DND-41 (cell line): ENCODE measurements around the gene KY.

ENCODE experiments used
- ATAC-seq: fragments of 200-7000 bp; cut with Tn5 transposase; 3 replicates; pipeline ENCODE4 v1.9.1; 2021; ENCODE audit warnings: low read depth; ENCODE audit not compliant: insufficient read depth
- DNase-seq: peaks from one replicate; pipeline ENCODE4 v3.0.0-alpha.2; 2020
- H2AFZ ChIP-seq: 2 replicates; pipeline ENCODE4 v1.6.0; 2012; ENCODE audit warnings: low read depth, low read length
- H3K27ac ChIP-seq: 2 replicates; pipeline ENCODE4 v1.5.1; 2012; ENCODE audit warnings: low read length, inconsistent platforms
- H3K27me3 ChIP-seq: fragments of 200-600 bp; sonication (generic); 2 replicates; pipeline ENCODE4 v1.6.0; 2012; ENCODE audit warnings: low read length, mild to moderate bottlenecking, inconsistent platforms; ENCODE audit not compliant: insufficient read depth, poor library complexity
- H3K36me3 ChIP-seq: 2 replicates; pipeline ENCODE4 v1.5.1; 2012; ENCODE audit warnings: low read length, inconsistent platforms; ENCODE audit not compliant: insufficient read depth
- H3K4me1 ChIP-seq: 2 replicates; pipeline ENCODE4 v1.5.1; 2012; ENCODE audit warnings: mild to moderate bottlenecking, low read length; ENCODE audit not compliant: insufficient read depth
- H3K4me2 ChIP-seq: 2 replicates; pipeline ENCODE4 v1.6.0; 2012; ENCODE audit warnings: mild to moderate bottlenecking, moderate library complexity, low read length, inconsistent platforms; ENCODE audit not compliant: insufficient read depth
- H3K4me3 ChIP-seq, 2 experiments: fragments of 200-600 bp in 1 of 2; shearing (Covaris generic) in 1 of 2; 2 replicates each; pipeline ENCODE4 v1.5.1; 2012 to 2016; ENCODE audit warnings: inconsistent platforms in 2 of 2, low read length in 2 of 2, mild to moderate bottlenecking in 2 of 2, low read depth in 1 of 2, moderate library complexity in 1 of 2
- H3K79me2 ChIP-seq: 2 replicates; pipeline ENCODE4 v1.6.0; 2012; ENCODE audit warnings: low read length, inconsistent platforms; ENCODE audit not compliant: insufficient read depth
- H3K9ac ChIP-seq: 2 replicates; pipeline ENCODE4 v1.6.0; 2012; ENCODE audit warnings: low read depth, mild to moderate bottlenecking, inconsistent platforms, low read length, moderate library complexity
- H3K9me3 ChIP-seq: 2 replicates; pipeline ENCODE4 v1.5.1; 2012; ENCODE audit warnings: low read length, moderate library complexity, mild to moderate bottlenecking, inconsistent platforms; ENCODE audit not compliant: insufficient read depth, severe bottlenecking
- H4K20me1 ChIP-seq: 2 replicates; pipeline ENCODE4 v1.6.0; 2012; ENCODE audit warnings: low read length; ENCODE audit not compliant: insufficient read depth
- EZH2 ChIP-seq: IDR thresholded peaks from 3 replicates; pipeline ENCODE4 v1.6.1; 2012; ENCODE audit warnings: borderline replicate concordance, low read depth, mild to moderate bottlenecking, moderate library complexity, low read length, inconsistent platforms; ENCODE audit not compliant: severe bottlenecking
- TF ChIP-seq, protein P1 (sequence below): IDR thresholded peaks from 2 replicates; pipeline ENCODE4 v1.5.1; 2012; ENCODE audit warnings: borderline replicate concordance, low read length, moderate library complexity, mild to moderate bottlenecking; ENCODE audit not compliant: poor library complexity, severe bottlenecking; ENCODE audit errors: extremely low read depth

KY gene

DNA sequence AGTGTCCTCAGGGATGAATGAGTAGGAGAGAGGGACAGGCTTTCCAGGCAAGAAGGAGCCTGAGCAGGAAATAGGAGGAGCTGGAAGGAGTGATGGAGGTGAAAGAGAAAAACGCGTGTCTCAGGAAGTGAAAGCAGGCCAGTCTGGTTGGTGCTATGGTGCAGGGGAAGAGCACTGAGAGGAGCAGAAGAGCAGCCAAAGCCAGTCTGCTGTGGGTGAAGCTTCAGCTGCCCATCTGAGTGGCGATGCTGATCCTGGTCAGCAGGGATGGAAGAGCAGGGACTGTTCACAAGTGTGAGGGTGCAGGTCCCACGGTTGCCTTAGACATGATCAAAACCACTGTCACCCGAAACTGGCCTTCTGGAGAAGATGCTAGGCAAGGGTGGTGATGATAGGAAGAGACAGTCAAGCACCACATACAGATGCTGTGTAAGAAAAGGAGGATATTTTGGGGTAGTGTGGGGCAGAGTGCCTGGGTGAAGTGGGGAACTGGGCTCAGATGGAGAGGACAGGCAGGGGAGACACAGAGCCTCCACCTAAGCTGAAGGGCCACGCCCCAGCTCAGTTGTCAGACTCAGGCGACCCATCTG lies 5.5 kb upstream of the KY start:
- Histone ChIP-seq H3K4me2 (no peak overlapping the region), H2AFZ (no peak overlapping the region), H3K9me3 (no peaks in the 10 kb centered on the region), H3K4me3 (no peak overlapping the region), H3K36me3 (no peaks in the 10 kb centered on the region), H4K20me1 (no peaks in the 10 kb centered on the region), H3K4me1 (no peaks in the 10 kb centered on the region), H3K79me2 (no peaks in the 10 kb centered on the region), H3K27me3 (no peaks in the 10 kb centered on the region), H3K9ac (no peak overlapping the region), H3K27ac (no peak overlapping the region)
- TF ChIP-seq, protein P1, sequence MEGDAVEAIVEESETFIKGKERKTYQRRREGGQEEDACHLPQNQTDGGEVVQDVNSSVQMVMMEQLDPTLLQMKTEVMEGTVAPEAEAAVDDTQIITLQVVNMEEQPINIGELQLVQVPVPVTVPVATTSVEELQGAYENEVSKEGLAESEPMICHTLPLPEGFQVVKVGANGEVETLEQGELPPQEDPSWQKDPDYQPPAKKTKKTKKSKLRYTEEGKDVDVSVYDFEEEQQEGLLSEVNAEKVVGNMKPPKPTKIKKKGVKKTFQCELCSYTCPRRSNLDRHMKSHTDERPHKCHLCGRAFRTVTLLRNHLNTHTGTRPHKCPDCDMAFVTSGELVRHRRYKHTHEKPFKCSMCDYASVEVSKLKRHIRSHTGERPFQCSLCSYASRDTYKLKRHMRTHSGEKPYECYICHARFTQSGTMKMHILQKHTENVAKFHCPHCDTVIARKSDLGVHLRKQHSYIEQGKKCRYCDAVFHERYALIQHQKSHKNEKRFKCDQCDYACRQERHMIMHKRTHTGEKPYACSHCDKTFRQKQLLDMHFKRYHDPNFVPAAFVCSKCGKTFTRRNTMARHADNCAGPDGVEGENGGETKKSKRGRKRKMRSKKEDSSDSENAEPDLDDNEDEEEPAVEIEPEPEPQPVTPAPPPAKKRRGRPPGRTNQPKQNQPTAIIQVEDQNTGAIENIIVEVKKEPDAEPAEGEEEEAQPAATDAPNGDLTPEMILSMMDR = no peak
- no peak for TF ChIP-seq EZH2
- ATAC-seq (no peak), DNase-seq (no peak)

DNA sequence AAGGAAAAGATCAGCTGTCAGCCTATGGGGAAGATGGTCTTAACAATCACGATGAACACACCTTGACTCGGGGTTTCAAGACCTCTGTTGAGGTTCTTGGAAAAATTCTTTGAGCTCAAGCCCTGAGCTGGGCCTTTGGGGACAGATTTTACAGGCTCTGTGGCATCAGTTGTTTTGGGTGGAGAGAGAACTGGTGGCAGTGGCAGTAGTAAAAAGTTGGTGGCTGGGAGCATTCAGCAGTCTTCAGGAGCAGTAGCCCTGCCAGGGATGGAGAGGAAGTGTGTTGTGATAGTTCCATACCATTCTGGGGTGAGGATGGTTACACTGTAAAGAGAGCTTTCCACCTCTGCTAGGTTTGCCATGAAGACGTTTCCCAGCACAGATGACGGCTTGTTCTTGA lies 4.9 kb upstream of the KY start:
- no peaks in the 10 kb centered on the region for H3K27me3 ChIP-seq
- no peaks in the 10 kb centered on the region for H3K9me3 ChIP-seq
- H4K20me1 ChIP-seq = no peaks in the 10 kb centered on the region
- no peak overlapping the region for H3K4me2 ChIP-seq
- H3K4me1 ChIP-seq = no peaks in the 10 kb centered on the region
- H3K36me3 ChIP-seq = no peaks in the 10 kb centered on the region
- no peak for ATAC-seq
- no peak overlapping the region for H2AFZ ChIP-seq
- no peak for TF ChIP-seq EZH2
- TF ChIP-seq, protein P1 = no peak
- no peak overlapping the region for H3K9ac ChIP-seq
- H3K4me3 ChIP-seq = no peak overlapping the region
- no peak for DNase-seq
- no peak overlapping the region for H3K27ac ChIP-seq
- no peaks in the 10 kb centered on the region for H3K79me2 ChIP-seq

DNA sequence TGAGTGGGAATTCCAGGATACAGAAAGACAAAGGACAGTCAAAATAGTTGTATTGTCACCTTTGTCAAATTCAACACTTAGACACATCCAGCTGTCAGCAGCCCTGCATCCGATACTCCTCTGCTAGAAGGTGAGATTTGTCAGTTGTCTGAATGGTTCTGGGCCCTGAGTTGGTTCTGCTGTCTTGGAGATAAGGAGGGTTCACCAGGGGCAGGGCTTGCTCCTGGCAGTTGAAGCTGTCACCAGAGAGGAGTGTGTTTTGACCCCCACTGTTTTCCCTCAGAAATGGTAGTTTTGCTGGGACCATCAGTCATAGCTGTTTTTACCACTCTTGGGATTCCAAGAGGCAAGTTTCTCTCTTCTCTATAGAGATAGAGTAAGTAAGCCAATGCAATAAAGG lies 3.2 kb upstream of the KY start:
- no peak overlapping the region for H3K4me2 ChIP-seq
- DNase-seq (no peak), ATAC-seq (no peak)
- no peak overlapping the region for H3K4me3 ChIP-seq
- no peaks in the 10 kb centered on the region for H3K36me3 ChIP-seq
- H4K20me1 ChIP-seq = no peaks in the 10 kb centered on the region
- H3K9ac ChIP-seq = no peak overlapping the region
- no peaks in the 10 kb centered on the region for H3K27me3 ChIP-seq
- H3K27ac ChIP-seq = no peak overlapping the region
- TF ChIP-seq, protein P1 = no peak
- TF ChIP-seq EZH2 = no peak
- H3K9me3 ChIP-seq = no peaks in the 10 kb centered on the region
- no peaks in the 10 kb centered on the region for H3K4me1 ChIP-seq
- no peaks in the 10 kb centered on the region for H3K79me2 ChIP-seq
- no peak overlapping the region for H2AFZ ChIP-seq
